HepG2 (cell line): Measurements from ENCODE around the gene CSNK1D. TPM values are rescaled to one million over a fixed set of nuclear protein-coding genes. Genes with fewer than 3 reads are reported as not detected.

Source experiments
- CENPX ChIP-seq: sonication (generic); formaldehyde crosslinking; IDR thresholded peaks from 2 replicates; pipeline ENCODE4 v1.9.0; 2021; ENCODE audit warnings: mild to moderate bottlenecking, missing genetic modification reagents, moderate library complexity
- ERF ChIP-seq: IDR thresholded peaks from 2 replicates; pipeline ENCODE4 v1.6.1; 2018; ENCODE audit warnings: missing biosample characterization, missing genetic modification reagents
- HDAC1 ChIP-seq: sonication (generic); formaldehyde crosslinking; IDR thresholded peaks from 2 replicates; pipeline ENCODE4 v1.5.1; 2020; ENCODE audit warnings: mild to moderate bottlenecking, missing genetic modification reagents
- KAT8 ChIP-seq: IDR thresholded peaks from 2 replicates; pipeline ENCODE4 v1.6.1; 2016; ENCODE audit warnings: missing genetic modification reagents, missing compliant biosample characterization
- KDM5A ChIP-seq: fragments of 200-600 bp; sonication (generic); IDR thresholded peaks from 2 replicates; pipeline ENCODE4 v1.7.0; 2018; ENCODE audit warnings: antibody characterized with exemption, mild to moderate bottlenecking, low read length, borderline replicate concordance
- TBX2 ChIP-seq: sonication (generic); formaldehyde crosslinking; IDR thresholded peaks from 2 replicates; pipeline ENCODE4 v1.5.0; 2020; ENCODE audit warnings: missing genetic modification reagents, mild to moderate bottlenecking, borderline replicate concordance
- U2AF1 ChIP-seq: fragments of 200-400 bp; formaldehyde crosslinking; optimal IDR thresholded peaks from 2 replicates; pipeline ENCODE3; 2017; ENCODE audit warnings: mild to moderate bottlenecking, low read depth, low read length
- U2AF2 ChIP-seq: fragments of 200-400 bp; formaldehyde crosslinking; IDR thresholded peaks from 2 replicates; pipeline ENCODE4 v1.6.1; 2017; ENCODE audit warnings: low read depth, mild to moderate bottlenecking, low read length
- ZFP36 ChIP-seq: fragments of 150-350 bp; IDR thresholded peaks from 2 replicates; pipeline ENCODE4 v1.6.1; 2018; ENCODE audit warnings: borderline replicate concordance, low read length, low read depth; ENCODE audit not compliant: partially characterized antibody
- ZKSCAN8 ChIP-seq: IDR thresholded peaks from 2 replicates; pipeline ENCODE4 v1.6.1; 2016; ENCODE audit warnings: borderline replicate concordance, missing genetic modification reagents, missing compliant biosample characterization
- ZNF44 ChIP-seq: sonication (generic); formaldehyde crosslinking; IDR thresholded peaks from 2 replicates; pipeline ENCODE4 v1.5.1; 2020; ENCODE audit warnings: mild to moderate bottlenecking, missing genetic modification reagents
- ZNF501 ChIP-seq: sonication (generic); formaldehyde crosslinking; IDR thresholded peaks from 2 replicates; pipeline ENCODE4 v1.5.1; 2020; ENCODE audit warnings: mild to moderate bottlenecking, moderate library complexity, missing genetic modification reagents
- ZSCAN29 ChIP-seq: sonication (generic); formaldehyde crosslinking; conservative IDR thresholded peaks from 2 replicates; pipeline ENCODE4 v1.4.0; 2020; ENCODE audit warnings: mild to moderate bottlenecking, missing genetic modification reagents
- polyA plus RNA-seq, 8 experiments: library from polyadenylated mRNA; depleted of rRNA in 3 of 8; stranded (reverse) in 7 of 8; unstranded in 1 of 8; fragments of >200 nt; fragmentation: Illumina TruSeq in 4 of 8; extraction: Trizol in 4 of 8; gene quantifications; 2 replicates each; pipeline versions ENCODE4 v1.2.1 to v1.2.3, GENCODE V29; 2011 to 2016; ENCODE audit warnings: low read depth in 4 of 8, missing spikeins in 1 of 8, mixed read lengths in 1 of 8; ENCODE audit not compliant: insufficient read depth in 1 of 8
- total RNA-seq, 5 experiments: library from RNA; depleted of rRNA; stranded (reverse); fragments of >200 nt; fragmentation: Illumina TruSeq; extraction: Trizol; gene quantifications; 2 replicates each; pipeline ENCODE4 v1.2.3, GENCODE V29; 2016; ENCODE audit warnings: low read depth in 1 of 5
- TF ChIP-seq, protein P1 (sequence below): sonication (generic); formaldehyde crosslinking; IDR thresholded peaks from 2 replicates; pipeline ENCODE4 v1.5.1; 2020; ENCODE audit warnings: missing genetic modification reagents, mild to moderate bottlenecking, borderline replicate concordance
- TF ChIP-seq, protein P2 (sequence below): sonication (generic); formaldehyde crosslinking; IDR thresholded peaks from 2 replicates; pipeline ENCODE4 v1.5.0; 2020; ENCODE audit warnings: mild to moderate bottlenecking, missing genetic modification reagents, borderline replicate concordance
- TF ChIP-seq, protein P3 (sequence below): fragments of 450-650 bp; IDR thresholded peaks from 2 replicates; pipeline ENCODE4 v1.6.1; 2017; ENCODE audit warnings: mild to moderate bottlenecking

Gene CSNK1D
- total and polyA plus RNA-seq, 2 of the 13 experiments (the other 11 are each of a cell fraction or from before 2014, with no cell fraction given): 31.5 to 128 TPM

DNA sequence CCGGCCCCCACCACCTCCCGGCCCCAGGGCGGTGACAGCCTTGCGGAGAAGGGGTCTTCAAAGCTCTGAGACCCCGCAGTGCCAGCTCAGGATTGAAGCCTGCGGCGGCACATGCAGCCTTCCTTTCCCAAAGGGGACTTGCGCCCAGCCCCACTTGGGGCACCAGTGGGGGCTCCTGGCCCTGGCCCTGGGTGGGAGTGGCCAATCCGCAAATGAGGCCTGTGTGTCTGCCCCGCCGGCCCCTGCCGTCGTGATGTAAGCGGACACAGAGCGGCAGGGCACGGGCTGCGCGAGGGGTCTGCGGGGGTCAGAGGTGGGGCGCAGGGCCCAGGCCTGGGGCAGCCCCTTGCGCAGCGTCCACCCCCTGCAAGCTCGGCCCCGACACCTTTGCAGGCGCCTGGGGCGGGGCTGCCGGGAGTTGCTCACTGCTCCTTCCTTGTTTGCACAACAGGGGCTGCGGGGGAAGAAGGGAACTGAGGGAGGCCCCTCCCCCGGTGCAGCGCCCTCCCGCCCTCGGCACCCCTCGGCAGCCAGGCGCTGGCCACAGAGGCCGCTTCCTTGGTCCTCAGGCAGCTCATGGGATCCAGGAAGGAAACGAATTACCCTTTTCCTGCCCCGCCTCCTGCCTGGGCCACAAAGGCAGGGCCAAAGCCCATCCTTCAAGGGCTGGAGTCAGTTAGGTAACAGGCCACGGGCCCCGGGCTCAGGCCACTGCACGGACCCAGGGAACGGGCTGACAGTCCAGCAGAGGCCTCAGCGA is 41.8 kb downstream of the CSNK1D start (continued):
- TF ChIP-seq ZSCAN29 (CRISPR knock-in tag): peak; percentile 79; the same call in 1 of the 2 replicates
- peak; percentile 99 for TF ChIP-seq TBX2 (CRISPR knock-in tag)
- TF ChIP-seq KAT8: peak; percentile 88
- TF ChIP-seq ZNF44 (CRISPR knock-in tag): peak; percentile 24
- TF ChIP-seq CENPX (CRISPR knock-in tag): no peak
- TF ChIP-seq HDAC1 (CRISPR knock-in tag): peak; percentile 86
- TF ChIP-seq, protein P1, sequence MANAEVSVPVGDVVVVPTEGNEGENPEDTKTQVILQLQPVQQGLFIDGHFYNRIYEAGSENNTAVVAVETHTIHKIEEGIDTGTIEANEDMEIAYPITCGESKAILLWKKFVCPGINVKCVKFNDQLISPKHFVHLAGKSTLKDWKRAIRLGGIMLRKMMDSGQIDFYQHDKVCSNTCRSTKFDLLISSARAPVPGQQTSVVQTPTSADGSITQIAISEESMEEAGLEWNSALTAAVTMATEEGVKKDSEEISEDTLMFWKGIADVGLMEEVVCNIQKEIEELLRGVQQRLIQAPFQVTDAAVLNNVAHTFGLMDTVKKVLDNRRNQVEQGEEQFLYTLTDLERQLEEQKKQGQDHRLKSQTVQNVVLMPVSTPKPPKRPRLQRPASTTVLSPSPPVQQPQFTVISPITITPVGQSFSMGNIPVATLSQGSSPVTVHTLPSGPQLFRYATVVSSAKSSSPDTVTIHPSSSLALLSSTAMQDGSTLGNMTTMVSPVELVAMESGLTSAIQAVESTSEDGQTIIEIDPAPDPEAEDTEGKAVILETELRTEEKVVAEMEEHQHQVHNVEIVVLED (CRISPR knock-in tag): peak; percentile 78
- TF ChIP-seq, protein P2, sequence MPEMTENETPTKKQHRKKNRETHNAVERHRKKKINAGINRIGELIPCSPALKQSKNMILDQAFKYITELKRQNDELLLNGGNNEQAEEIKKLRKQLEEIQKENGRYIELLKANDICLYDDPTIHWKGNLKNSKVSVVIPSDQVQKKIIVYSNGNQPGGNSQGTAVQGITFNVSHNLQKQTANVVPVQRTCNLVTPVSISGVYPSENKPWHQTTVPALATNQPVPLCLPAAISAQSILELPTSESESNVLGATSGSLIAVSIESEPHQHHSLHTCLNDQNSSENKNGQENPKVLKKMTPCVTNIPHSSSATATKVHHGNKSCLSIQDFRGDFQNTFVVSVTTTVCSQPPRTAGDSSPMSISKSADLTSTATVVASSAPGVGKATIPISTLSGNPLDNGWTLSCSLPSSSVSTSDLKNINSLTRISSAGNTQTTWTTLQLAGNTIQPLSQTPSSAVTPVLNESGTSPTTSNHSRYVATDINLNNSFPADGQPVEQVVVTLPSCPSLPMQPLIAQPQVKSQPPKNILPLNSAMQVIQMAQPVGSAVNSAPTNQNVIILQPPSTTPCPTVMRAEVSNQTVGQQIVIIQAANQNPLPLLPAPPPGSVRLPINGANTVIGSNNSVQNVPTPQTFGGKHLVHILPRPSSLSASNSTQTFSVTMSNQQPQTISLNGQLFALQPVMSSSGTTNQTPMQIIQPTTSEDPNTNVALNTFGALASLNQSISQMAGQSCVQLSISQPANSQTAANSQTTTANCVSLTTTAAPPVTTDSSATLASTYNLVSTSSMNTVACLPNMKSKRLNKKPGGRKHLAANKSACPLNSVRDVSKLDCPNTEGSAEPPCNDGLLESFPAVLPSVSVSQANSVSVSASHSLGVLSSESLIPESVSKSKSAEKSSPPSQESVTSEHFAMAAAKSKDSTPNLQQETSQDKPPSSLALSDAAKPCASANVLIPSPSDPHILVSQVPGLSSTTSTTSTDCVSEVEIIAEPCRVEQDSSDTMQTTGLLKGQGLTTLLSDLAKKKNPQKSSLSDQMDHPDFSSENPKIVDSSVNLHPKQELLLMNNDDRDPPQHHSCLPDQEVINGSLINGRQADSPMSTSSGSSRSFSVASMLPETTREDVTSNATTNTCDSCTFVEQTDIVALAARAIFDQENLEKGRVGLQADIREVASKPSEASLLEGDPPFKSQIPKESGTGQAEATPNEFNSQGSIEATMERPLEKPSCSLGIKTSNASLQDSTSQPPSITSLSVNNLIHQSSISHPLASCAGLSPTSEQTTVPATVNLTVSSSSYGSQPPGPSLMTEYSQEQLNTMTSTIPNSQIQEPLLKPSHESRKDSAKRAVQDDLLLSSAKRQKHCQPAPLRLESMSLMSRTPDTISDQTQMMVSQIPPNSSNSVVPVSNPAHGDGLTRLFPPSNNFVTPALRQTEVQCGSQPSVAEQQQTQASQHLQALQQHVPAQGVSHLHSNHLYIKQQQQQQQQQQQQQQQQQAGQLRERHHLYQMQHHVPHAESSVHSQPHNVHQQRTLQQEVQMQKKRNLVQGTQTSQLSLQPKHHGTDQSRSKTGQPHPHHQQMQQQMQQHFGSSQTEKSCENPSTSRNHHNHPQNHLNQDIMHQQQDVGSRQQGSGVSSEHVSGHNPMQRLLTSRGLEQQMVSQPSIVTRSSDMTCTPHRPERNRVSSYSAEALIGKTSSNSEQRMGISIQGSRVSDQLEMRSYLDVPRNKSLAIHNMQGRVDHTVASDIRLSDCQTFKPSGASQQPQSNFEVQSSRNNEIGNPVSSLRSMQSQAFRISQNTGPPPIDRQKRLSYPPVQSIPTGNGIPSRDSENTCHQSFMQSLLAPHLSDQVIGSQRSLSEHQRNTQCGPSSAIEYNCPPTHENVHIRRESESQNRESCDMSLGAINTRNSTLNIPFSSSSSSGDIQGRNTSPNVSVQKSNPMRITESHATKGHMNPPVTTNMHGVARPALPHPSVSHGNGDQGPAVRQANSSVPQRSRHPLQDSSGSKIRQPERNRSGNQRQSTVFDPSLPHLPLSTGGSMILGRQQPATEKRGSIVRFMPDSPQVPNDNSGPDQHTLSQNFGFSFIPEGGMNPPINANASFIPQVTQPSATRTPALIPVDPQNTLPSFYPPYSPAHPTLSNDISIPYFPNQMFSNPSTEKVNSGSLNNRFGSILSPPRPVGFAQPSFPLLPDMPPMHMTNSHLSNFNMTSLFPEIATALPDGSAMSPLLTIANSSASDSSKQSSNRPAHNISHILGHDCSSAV (CRISPR knock-in tag): no peak
- peak; percentile 89 for TF ChIP-seq ZNF501
- peak; percentile 67; the same call in 1 of the 2 replicates for TF ChIP-seq ERF
- TF ChIP-seq U2AF1: no peak
- TF ChIP-seq U2AF2: 0 out of 2 replicates have a peak, but pooled peaks have one; percentile 28
- no peak for TF ChIP-seq ZFP36
- TF ChIP-seq KDM5A: peak; percentile 33; the same call in 1 of the 2 replicates
- TF ChIP-seq, protein P3, sequence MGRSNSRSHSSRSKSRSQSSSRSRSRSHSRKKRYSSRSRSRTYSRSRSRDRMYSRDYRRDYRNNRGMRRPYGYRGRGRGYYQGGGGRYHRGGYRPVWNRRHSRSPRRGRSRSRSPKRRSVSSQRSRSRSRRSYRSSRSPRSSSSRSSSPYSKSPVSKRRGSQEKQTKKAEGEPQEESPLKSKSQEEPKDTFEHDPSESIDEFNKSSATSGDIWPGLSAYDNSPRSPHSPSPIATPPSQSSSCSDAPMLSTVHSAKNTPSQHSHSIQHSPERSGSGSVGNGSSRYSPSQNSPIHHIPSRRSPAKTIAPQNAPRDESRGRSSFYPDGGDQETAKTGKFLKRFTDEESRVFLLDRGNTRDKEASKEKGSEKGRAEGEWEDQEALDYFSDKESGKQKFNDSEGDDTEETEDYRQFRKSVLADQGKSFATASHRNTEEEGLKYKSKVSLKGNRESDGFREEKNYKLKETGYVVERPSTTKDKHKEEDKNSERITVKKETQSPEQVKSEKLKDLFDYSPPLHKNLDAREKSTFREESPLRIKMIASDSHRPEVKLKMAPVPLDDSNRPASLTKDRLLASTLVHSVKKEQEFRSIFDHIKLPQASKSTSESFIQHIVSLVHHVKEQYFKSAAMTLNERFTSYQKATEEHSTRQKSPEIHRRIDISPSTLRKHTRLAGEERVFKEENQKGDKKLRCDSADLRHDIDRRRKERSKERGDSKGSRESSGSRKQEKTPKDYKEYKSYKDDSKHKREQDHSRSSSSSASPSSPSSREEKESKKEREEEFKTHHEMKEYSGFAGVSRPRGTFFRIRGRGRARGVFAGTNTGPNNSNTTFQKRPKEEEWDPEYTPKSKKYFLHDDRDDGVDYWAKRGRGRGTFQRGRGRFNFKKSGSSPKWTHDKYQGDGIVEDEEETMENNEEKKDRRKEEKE: no peak
- TF ChIP-seq ZKSCAN8 (CRISPR knock-in tag): peak; percentile 73; the same call in 1 of the 2 replicates
